ENCODE data around the gene SLX9.

DNA sequence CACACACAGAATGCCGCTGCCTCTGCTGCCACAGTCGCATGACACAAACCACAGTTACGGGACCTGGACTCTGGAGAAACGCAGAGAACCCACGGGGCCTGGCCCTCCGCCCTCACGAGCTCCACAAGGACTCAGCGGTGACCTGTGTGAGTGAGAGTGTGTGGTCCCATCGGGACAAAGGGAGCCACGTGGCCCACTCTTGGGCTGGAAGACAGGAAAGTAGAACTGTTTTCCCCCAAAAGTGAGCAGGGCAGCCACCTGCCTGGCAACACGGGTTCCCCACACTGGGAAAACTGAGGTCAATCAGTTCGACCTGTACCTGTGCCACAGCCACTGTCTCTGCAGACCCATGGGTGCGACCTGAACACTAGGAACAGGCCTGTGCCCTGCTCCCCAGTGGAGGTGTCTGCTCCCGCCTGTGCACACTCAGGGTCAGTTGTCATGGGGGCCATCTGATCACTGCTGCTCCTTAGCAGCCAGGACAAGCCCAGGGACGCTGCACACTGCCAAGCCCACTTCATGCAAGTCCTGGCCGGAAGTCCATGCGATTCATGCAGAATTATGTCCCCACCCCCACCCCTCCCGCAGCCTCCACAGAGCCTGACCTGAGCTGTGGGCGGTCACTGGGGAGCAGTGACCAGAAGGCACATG, 80.2 kb downstream of the SLX9 start:
- no peak for TF ChIP-seq EP300 (IDR thresholded peaks at IDR 0.05)
- TF ChIP-seq, protein P1, sequence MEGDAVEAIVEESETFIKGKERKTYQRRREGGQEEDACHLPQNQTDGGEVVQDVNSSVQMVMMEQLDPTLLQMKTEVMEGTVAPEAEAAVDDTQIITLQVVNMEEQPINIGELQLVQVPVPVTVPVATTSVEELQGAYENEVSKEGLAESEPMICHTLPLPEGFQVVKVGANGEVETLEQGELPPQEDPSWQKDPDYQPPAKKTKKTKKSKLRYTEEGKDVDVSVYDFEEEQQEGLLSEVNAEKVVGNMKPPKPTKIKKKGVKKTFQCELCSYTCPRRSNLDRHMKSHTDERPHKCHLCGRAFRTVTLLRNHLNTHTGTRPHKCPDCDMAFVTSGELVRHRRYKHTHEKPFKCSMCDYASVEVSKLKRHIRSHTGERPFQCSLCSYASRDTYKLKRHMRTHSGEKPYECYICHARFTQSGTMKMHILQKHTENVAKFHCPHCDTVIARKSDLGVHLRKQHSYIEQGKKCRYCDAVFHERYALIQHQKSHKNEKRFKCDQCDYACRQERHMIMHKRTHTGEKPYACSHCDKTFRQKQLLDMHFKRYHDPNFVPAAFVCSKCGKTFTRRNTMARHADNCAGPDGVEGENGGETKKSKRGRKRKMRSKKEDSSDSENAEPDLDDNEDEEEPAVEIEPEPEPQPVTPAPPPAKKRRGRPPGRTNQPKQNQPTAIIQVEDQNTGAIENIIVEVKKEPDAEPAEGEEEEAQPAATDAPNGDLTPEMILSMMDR (IDR thresholded peaks at IDR 0.05): no peak

All from sigmoid colon (tissue), 4 donors.